ENCODE results near the gene UBE3C.

UBE3C gene

DNA sequence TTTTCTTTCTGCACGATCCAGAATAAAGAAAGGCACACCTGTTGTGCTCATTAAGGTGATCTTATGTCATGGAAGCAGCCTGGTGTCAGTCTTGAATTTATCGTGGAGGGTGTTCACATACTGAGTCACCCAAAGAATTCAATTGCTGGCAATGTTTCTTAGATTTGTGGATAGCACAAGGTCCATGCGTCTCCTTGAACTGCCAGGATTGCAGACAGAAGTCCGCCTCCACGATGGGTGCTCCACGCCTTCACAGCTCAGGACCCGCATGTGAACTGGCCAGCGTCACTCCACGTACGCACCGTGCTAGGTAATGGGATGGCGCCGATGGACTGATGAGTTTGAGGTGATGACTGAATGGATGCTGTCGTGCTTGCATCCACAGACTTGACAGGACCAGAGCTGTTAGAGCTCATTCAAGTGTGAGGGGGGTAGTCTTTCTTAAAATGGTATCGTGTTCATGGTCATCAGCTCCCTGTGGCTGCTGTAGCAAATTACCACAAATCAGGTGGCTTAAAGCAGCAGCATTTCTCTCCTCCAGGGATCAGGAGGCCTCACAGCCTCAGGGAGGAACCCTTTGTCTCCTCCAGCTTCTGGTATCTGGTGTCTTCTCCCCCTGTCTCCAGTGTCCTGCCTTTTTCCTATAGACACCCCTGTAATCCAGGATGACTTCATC, 132.7 kb downstream of the UBE3C start:
- Histone ChIP-seq H3K4me3 (replicated peaks; ENCODE audit: insufficient read depth, low read length) (no peak overlapping the region), H3K27ac (replicated peaks) (no peak overlapping the region), H3K27me3 (ENCODE audit: insufficient read depth, poor library complexity, severe bottlenecking) (no peaks in the 10 kb centered on the region)
- DNase-seq (ENCODE audit: low read depth in 1 of 2, low spot score in 1 of 2): no peak
- TF ChIP-seq, protein P1, sequence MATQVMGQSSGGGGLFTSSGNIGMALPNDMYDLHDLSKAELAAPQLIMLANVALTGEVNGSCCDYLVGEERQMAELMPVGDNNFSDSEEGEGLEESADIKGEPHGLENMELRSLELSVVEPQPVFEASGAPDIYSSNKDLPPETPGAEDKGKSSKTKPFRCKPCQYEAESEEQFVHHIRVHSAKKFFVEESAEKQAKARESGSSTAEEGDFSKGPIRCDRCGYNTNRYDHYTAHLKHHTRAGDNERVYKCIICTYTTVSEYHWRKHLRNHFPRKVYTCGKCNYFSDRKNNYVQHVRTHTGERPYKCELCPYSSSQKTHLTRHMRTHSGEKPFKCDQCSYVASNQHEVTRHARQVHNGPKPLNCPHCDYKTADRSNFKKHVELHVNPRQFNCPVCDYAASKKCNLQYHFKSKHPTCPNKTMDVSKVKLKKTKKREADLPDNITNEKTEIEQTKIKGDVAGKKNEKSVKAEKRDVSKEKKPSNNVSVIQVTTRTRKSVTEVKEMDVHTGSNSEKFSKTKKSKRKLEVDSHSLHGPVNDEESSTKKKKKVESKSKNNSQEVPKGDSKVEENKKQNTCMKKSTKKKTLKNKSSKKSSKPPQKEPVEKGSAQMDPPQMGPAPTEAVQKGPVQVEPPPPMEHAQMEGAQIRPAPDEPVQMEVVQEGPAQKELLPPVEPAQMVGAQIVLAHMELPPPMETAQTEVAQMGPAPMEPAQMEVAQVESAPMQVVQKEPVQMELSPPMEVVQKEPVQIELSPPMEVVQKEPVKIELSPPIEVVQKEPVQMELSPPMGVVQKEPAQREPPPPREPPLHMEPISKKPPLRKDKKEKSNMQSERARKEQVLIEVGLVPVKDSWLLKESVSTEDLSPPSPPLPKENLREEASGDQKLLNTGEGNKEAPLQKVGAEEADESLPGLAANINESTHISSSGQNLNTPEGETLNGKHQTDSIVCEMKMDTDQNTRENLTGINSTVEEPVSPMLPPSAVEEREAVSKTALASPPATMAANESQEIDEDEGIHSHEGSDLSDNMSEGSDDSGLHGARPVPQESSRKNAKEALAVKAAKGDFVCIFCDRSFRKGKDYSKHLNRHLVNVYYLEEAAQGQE (IDR thresholded peaks at IDR 0.05; ENCODE audit: insufficient replicate concordance, low read depth): no peak
- no peak for TF ChIP-seq GABPA (IDR thresholded peaks at IDR 0.05; ENCODE audit: low read depth)
- TF ChIP-seq SPI1 (IDR thresholded peaks at IDR 0.05; ENCODE audit: borderline replicate concordance, low read depth): no peak
- TF ChIP-seq CTCF (IDR thresholded peaks at IDR 0.05; ENCODE audit: insufficient read depth, low read length): no peak
- peak; percentile 28; the same call in 1 of the 2 replicates for TF ChIP-seq POLR2AphosphoS5 (IDR thresholded peaks at IDR 0.05; ENCODE audit: low read depth)

- H3K27ac ChIP-seq (replicated peaks): no peak overlapping the region
- no peak for DNase-seq (ENCODE audit: low read depth in 1 of 2, low spot score in 1 of 2)
- TF ChIP-seq, protein P1 (IDR thresholded peaks at IDR 0.05; ENCODE audit: insufficient replicate concordance, low read depth): no peak
- TF ChIP-seq POLR2AphosphoS5 (IDR thresholded peaks at IDR 0.05; ENCODE audit: low read depth) (no peak), SPI1 (IDR thresholded peaks at IDR 0.05; ENCODE audit: borderline replicate concordance, low read depth) (no peak), CTCF (IDR thresholded peaks at IDR 0.05; ENCODE audit: insufficient read depth, low read length) (no peak), GABPA (IDR thresholded peaks at IDR 0.05; ENCODE audit: low read depth) (no peak)
- no peaks in the 10 kb centered on the region for H3K27me3 ChIP-seq (ENCODE audit: insufficient read depth, poor library complexity, severe bottlenecking)
- no peak overlapping the region for H3K4me3 ChIP-seq (replicated peaks; ENCODE audit: insufficient read depth, low read length)
These were observed 133.2 kb downstream of the UBE3C start for GRCh38 chr7:157271991-157272324.

- no peak overlapping the region for H3K27ac ChIP-seq (replicated peaks)
- no peak for DNase-seq (ENCODE audit: low read depth in 1 of 2, low spot score in 1 of 2)
- TF ChIP-seq GABPA (IDR thresholded peaks at IDR 0.05; ENCODE audit: low read depth) (no peak), CTCF (IDR thresholded peaks at IDR 0.05; ENCODE audit: insufficient read depth, low read length) (no peak)
- TF ChIP-seq, protein P1 (IDR thresholded peaks at IDR 0.05; ENCODE audit: insufficient replicate concordance, low read depth): no peak
These were observed 133.9 kb downstream of the UBE3C start for GRCh38 chr7:157272351-157273207.

More at GRCh38 chr7:157272351-157273207, 133.9 kb downstream of the UBE3C start:
- Histone ChIP-seq H3K4me3 (replicated peaks; ENCODE audit: insufficient read depth, low read length) (no peak overlapping the region), H3K27me3 (ENCODE audit: insufficient read depth, poor library complexity, severe bottlenecking) (no peaks in the 10 kb centered on the region)
